ENCODE measurements around the gene OTOL1. TPM values are rescaled to one million over a fixed set of nuclear protein-coding genes. Genes with fewer than 3 reads are reported as not detected.
"Not testable (repeated sequence)": the region's sequence is repeated elsewhere in the genome, so short reads cannot be mapped to it uniquely, and the experiment has no call there.

Gene OTOL1
- total and polyA plus RNA-seq, 4 experiments from 2014 or later = not detected

GRCh38 chr3:161474741-161475140 lies 21.9 kb upstream of the OTOL1 start:
- Mint-ChIP-seq H3K4me1 (no peaks in the 10 kb centered on the region), H3K27ac (no peak overlapping the region), H3K27me3 (peaks cover 0 to 4% of the 10 kb centered on the region in 2 donors), H3K9me3 (peaks cover 0 to 2% (median 0%) of the 10 kb centered on the region in 8 donors), H3K4me3 (no peak overlapping the region), H3K36me3 (no peaks in the 10 kb centered on the region)
- ChIA-PET POLR2A (ENCODE audit: partially characterized antibody) (no interaction called here), CTCF (ENCODE audit: partially characterized antibody) (no interaction called here)
- no peak for DNase-seq
- Histone ChIP-seq H3K27me3 (ENCODE audit: insufficient read depth, low read length) (no peaks in the 10 kb centered on the region), H3K4me1 (ENCODE audit: insufficient read depth, low read length) (no peaks in the 10 kb centered on the region), H3K36me3 (ENCODE audit: insufficient read depth, low read length) (no peaks in the 10 kb centered on the region), H3K4me3 (ENCODE audit: low read length in 2 of 2) (no peak overlapping the region), H3K9me3 (ENCODE audit: control insufficient read depth in 1 of 2, low read length in 2 of 2) (no peaks in the 10 kb centered on the region), H3K27ac (ENCODE audit: low read depth, low read length) (no peak overlapping the region)
- intact Hi-C loops (cut with micrococcal nuclease) = no loop called here

DNA sequence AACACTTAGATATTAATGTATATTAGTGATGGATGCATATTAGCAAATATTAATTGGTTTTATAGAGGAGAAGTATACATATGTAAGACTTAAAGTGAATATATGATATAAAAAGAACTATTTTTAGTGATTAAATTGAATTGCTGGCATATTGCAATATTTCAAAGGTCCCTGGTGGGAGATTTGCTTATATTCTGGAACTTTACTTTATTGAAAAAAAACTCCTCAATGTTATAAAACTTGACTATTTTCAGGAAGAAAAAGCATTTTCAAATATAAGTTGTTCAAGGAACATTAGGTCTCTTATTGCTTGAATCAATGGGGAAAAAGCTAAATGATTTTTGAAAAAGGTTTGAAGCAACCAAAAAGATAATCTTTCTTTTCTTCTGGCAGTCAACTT lies 21.4 kb upstream of the OTOL1 start:
- no peak overlapping the region for H3K27ac Mint-ChIP-seq
- H3K9me3 ChIP-seq (ENCODE audit: control insufficient read depth in 1 of 2, low read length in 2 of 2) = no peaks in the 10 kb centered on the region
- DNase-seq = no peak
- H3K4me3 ChIP-seq (ENCODE audit: low read length in 2 of 2) = no peak overlapping the region
- CTCF ChIA-PET (ENCODE audit: partially characterized antibody) = no interaction called here
- H3K4me1 ChIP-seq (ENCODE audit: insufficient read depth, low read length) = no peaks in the 10 kb centered on the region
- POLR2A ChIA-PET (ENCODE audit: partially characterized antibody) = no interaction called here
- H3K27me3 ChIP-seq (ENCODE audit: insufficient read depth, low read length) = no peaks in the 10 kb centered on the region
- intact Hi-C loops (cut with micrococcal nuclease) = no loop called here
- H3K36me3 ChIP-seq (ENCODE audit: insufficient read depth, low read length) = no peaks in the 10 kb centered on the region
- H3K27ac ChIP-seq (ENCODE audit: low read depth, low read length) = no peak overlapping the region
- no peak overlapping the region for H3K4me3 Mint-ChIP-seq
- H3K36me3 Mint-ChIP-seq = no peaks in the 10 kb centered on the region
- peaks cover 0 to 4% of the 10 kb centered on the region in 2 donors for H3K27me3 Mint-ChIP-seq
- no peaks in the 10 kb centered on the region for H3K4me1 Mint-ChIP-seq
- H3K9me3 Mint-ChIP-seq = peaks cover 0 to 2% (median 0%) of the 10 kb centered on the region in 8 donors

DNA sequence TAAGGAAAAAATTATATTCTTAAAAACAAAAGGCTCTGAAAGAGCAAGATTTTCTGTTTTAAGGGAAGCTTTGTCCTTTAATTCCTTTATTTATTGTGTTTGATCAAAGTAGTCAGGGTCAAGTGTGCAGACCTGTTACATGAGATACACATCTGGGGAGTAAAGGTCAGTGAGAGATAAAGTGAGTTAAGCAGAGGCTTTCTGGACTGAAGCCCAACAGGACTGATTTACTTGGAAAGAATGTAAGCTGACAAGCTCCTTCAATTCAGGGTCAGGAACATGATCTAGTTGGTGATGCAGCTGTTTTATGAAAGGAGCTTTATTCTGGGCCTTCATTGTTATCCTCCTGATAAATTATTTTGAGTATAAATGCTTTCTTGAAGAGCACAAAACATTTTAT lies 20.7 kb upstream of the OTOL1 start:
- Mint-ChIP-seq H3K4me3 (no peak overlapping the region), H3K9me3 (peaks cover 0 to 2% (median 0%) of the 10 kb centered on the region in 8 donors), H3K27me3 (peaks cover 0 to 2% of the 10 kb centered on the region in 2 donors), H3K36me3 (no peaks in the 10 kb centered on the region), H3K4me1 (no peaks in the 10 kb centered on the region), H3K27ac (no peak overlapping the region)
- intact Hi-C loops (cut with micrococcal nuclease) = no loop called here
- no peak overlapping the region for H3K4me3 ChIP-seq (ENCODE audit: low read length in 2 of 2)
- ChIA-PET POLR2A (ENCODE audit: partially characterized antibody) (no interaction called here), CTCF (ENCODE audit: partially characterized antibody) (no interaction called here)
- H3K27me3 ChIP-seq (ENCODE audit: insufficient read depth, low read length) = no peaks in the 10 kb centered on the region
- H3K4me1 ChIP-seq (ENCODE audit: insufficient read depth, low read length) = no peaks in the 10 kb centered on the region
- DNase-seq = no peak
- H3K36me3 ChIP-seq (ENCODE audit: insufficient read depth, low read length) = no peaks in the 10 kb centered on the region
- no peak overlapping the region for H3K27ac ChIP-seq (ENCODE audit: low read depth, low read length)
- H3K9me3 ChIP-seq (ENCODE audit: control insufficient read depth in 1 of 2, low read length in 2 of 2) = no peaks in the 10 kb centered on the region

GRCh38 chr3:161484226-161484625 lies 12.4 kb upstream of the OTOL1 start:
- Histone ChIP-seq H3K4me1 (ENCODE audit: insufficient read depth, low read length) (no peaks in the 10 kb centered on the region), H3K27ac (ENCODE audit: low read depth, low read length) (no peak overlapping the region), H3K36me3 (ENCODE audit: insufficient read depth, low read length) (no peaks in the 10 kb centered on the region), H3K27me3 (ENCODE audit: insufficient read depth, low read length) (no peaks in the 10 kb centered on the region), H3K9me3 (ENCODE audit: control insufficient read depth in 1 of 2, low read length in 2 of 2) (no peaks in the 10 kb centered on the region), H3K4me3 (ENCODE audit: low read length in 2 of 2) (no peak overlapping the region)
- Mint-ChIP-seq H3K27me3 (peaks cover 10 to 16% of the 10 kb centered on the region in 2 donors), H3K4me1 (no peaks in the 10 kb centered on the region), H3K27ac (no peak overlapping the region), H3K4me3 (no peak overlapping the region), H3K36me3 (no peaks in the 10 kb centered on the region), H3K9me3 (peaks cover 0 to 2% (median 0%) of the 10 kb centered on the region in 8 donors)
- intact Hi-C loops (cut with micrococcal nuclease) = no loop called here
- DNase-seq = no peak
- ChIA-PET CTCF (ENCODE audit: partially characterized antibody) (no interaction called here), POLR2A (ENCODE audit: partially characterized antibody) (no interaction called here)

DNA sequence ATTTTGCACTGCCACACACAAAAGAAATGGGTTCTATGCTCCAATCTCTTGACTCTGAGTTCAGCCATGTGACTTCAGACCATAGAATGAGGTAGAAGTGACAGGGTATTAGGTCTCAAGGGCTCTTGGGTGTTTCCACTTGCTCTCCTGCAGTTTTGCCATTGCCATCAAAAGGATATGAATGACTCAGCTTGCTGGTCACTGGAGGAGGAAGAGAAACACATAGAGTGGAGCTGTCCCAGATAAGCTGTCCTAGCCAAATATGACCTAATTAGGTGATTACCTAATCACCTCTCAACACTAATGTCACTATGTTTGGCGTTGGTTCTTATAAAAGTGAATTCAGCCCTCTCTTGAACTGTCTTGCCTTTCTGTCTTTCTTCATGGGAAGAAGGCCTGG lies 8.3 kb upstream of the OTOL1 start:
- POLR2A ChIA-PET (ENCODE audit: partially characterized antibody); H3K4me1 Mint-ChIP-seq; H3K4me3 Mint-ChIP-seq; intact Hi-C loops (cut with micrococcal nuclease); H3K9me3 ChIP-seq (ENCODE audit: control insufficient read depth in 1 of 2, low read length in 2 of 2); H3K27me3 ChIP-seq (ENCODE audit: insufficient read depth, low read length); H3K4me1 ChIP-seq (ENCODE audit: insufficient read depth, low read length); H3K27ac Mint-ChIP-seq; H3K36me3 Mint-ChIP-seq; H3K4me3 ChIP-seq (ENCODE audit: low read length in 2 of 2); H3K36me3 ChIP-seq (ENCODE audit: insufficient read depth, low read length); H3K27me3 Mint-ChIP-seq; H3K9me3 Mint-ChIP-seq; H3K27ac ChIP-seq (ENCODE audit: low read depth, low read length); DNase-seq; CTCF ChIA-PET (ENCODE audit: partially characterized antibody): not testable (repeated sequence)

DNA sequence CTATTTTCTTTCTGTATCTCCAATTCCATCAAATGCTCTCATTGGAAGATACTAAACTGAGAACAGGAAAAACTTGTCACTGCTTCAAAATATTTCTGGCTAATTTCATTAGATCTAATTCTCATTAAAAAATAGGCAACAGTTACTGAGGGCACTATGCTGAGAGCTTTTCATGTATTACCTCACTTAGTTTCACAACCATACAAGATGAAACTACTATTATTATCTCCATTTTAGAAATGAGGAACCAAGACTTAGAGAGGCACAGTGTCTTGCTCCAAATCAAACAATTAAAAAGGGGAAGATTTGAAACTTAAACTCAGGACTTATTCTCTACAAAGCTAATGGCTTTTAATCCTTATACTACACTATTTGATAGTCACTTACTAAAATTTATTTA lies 7.2 kb upstream of the OTOL1 start:
- Histone ChIP-seq H3K36me3 (ENCODE audit: insufficient read depth, low read length) (no peaks in the 10 kb centered on the region), H3K4me3 (ENCODE audit: low read length in 2 of 2) (no peak overlapping the region), H3K27me3 (ENCODE audit: insufficient read depth, low read length) (no peaks in the 10 kb centered on the region), H3K27ac (ENCODE audit: low read depth, low read length) (no peak overlapping the region), H3K9me3 (ENCODE audit: control insufficient read depth in 1 of 2, low read length in 2 of 2) (no peaks in the 10 kb centered on the region), H3K4me1 (ENCODE audit: insufficient read depth, low read length) (no peaks in the 10 kb centered on the region)
- no peak overlapping the region for H3K27ac Mint-ChIP-seq
- CTCF ChIA-PET (ENCODE audit: partially characterized antibody) = no interaction called here
- H3K4me1 Mint-ChIP-seq = no peaks in the 10 kb centered on the region
- DNase-seq = no peak
- H3K9me3 Mint-ChIP-seq = no peaks in the 10 kb centered on the region
- H3K27me3 Mint-ChIP-seq = peaks cover 6 to 9% of the 10 kb centered on the region in 2 donors
- intact Hi-C loops (cut with micrococcal nuclease) = no loop called here
- POLR2A ChIA-PET (ENCODE audit: partially characterized antibody) = no interaction called here
- no peaks in the 10 kb centered on the region for H3K36me3 Mint-ChIP-seq
- no peak overlapping the region for H3K4me3 Mint-ChIP-seq

GRCh38 chr3:161490845-161491244 lies 5.8 kb upstream of the OTOL1 start:
- intact Hi-C loops (cut with micrococcal nuclease); DNase-seq; H3K9me3 ChIP-seq (ENCODE audit: control insufficient read depth in 1 of 2, low read length in 2 of 2); H3K27me3 ChIP-seq (ENCODE audit: insufficient read depth, low read length); H3K9me3 Mint-ChIP-seq; H3K27me3 Mint-ChIP-seq; H3K36me3 ChIP-seq (ENCODE audit: insufficient read depth, low read length); H3K4me3 Mint-ChIP-seq; CTCF ChIA-PET (ENCODE audit: partially characterized antibody); H3K36me3 Mint-ChIP-seq; POLR2A ChIA-PET (ENCODE audit: partially characterized antibody); H3K27ac ChIP-seq (ENCODE audit: low read depth, low read length); H3K4me3 ChIP-seq (ENCODE audit: low read length in 2 of 2); H3K27ac Mint-ChIP-seq; H3K4me1 ChIP-seq (ENCODE audit: insufficient read depth, low read length); H3K4me1 Mint-ChIP-seq: not testable (repeated sequence)

GRCh38 chr3:161498259-161498921 lies 1.8 kb downstream of the OTOL1 start:
- Histone ChIP-seq H3K36me3 (ENCODE audit: insufficient read depth, low read length) (no peaks in the 10 kb centered on the region), H3K27me3 (ENCODE audit: insufficient read depth, low read length) (no peaks in the 10 kb centered on the region), H3K4me1 (ENCODE audit: insufficient read depth, low read length) (no peaks in the 10 kb centered on the region), H3K9me3 (ENCODE audit: control insufficient read depth in 1 of 2, low read length in 2 of 2) (no peaks in the 10 kb centered on the region), H3K4me3 (ENCODE audit: low read length in 2 of 2) (no peak overlapping the region), H3K27ac (ENCODE audit: low read depth, low read length) (no peak overlapping the region)
- no peaks in the 10 kb centered on the region for H3K4me1 Mint-ChIP-seq
- ChIA-PET POLR2A (ENCODE audit: partially characterized antibody) (no interaction called here), CTCF (ENCODE audit: partially characterized antibody) (interaction anchor here (0.6 kb wide), 1 partner anchor 271 kb away, joined by 3 read pairs; no protein-coding TSS in a partner anchor)
- H3K27ac Mint-ChIP-seq = no peak overlapping the region
- peaks cover 2 to 4% of the 10 kb centered on the region in 2 donors for H3K27me3 Mint-ChIP-seq
- DNase-seq = no peak
- intact Hi-C loops (cut with micrococcal nuclease) = no loop called here
- no peaks in the 10 kb centered on the region for H3K36me3 Mint-ChIP-seq
- peaks cover 0 to 8% (median 5%) of the 10 kb centered on the region in 8 donors for H3K9me3 Mint-ChIP-seq
- no peak overlapping the region for H3K4me3 Mint-ChIP-seq
